NCI-H345 treated with DMSO at 0.1 percent for 48 hours (cell line): ENCODE results near the gene IMP4.

ENCODE experiments used
- DNase-seq: peaks from one replicate; lab custom pipeline; 2025; ENCODE audit not compliant: unreplicated experiment; lab: John Stamatoyannopoulos, UW

The IMP4 gene

DNA sequence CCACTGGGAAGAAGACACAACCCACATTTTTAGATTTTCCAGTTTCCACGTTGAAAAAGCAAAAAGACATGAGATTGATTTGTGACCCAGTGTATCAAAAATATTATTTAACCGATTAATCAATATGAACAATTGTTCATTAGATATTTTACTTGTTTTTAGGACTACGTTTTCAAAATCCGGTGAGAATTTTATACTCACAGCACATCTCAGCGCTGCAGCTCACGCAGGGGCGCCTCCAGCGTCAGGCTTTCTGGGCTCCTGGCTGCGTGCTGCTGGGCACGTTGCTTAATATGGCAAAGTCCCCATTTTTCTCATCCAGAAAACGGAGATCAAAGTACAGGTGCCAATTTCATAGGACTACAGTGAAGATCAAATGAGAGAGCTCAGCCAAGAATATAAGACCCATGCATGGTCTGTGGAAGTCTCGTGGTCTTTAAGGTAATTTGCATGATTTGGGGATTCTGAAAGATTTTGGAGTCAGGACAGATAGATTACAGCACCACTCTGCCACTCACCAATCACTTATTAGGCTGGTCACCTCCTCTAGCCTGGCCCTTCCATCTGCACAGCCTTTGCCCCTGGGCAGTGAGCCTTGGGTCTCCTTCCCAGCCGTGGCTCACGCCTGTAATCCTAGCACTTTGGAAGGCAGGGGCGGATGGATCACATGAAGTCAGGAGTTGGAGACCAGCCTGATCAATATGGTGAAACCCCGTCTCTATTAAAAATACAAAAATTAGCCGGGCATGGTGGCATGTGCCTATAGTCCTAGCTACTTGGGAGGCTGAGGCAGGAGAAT, 49.4 kb downstream of the IMP4 start:
- peak; percentile 45 for DNase-seq

DNA sequence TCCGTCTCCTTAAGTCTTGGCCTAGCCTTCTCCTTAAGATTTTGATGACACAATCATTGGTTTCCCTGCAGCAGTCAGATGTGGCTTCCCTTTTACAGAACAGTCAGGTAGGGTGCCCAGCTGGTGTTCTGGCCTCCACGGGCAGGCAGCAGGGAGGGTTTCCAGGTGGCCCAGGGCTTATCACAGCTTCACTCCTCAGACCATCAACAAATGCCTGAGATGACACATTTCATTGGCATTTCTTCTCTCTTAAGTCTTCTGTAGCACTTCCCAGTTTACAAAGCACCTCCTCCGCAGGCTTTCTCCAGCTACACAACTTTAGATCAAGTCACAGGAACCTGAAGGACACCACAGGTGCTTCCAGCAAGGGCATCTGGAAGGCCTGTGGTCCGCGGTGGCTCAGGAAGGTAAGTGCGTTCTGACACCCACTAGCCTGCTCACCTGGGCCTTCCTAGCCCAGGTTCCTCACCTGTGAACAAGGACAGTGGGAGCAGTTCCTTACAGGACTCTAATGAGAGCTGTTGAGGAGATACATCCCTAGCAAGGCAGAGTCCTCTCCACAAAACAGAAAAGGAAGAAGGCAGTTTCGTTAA, 50.7 kb downstream of the IMP4 start:
- DNase-seq: no peak
